HG03159 (cell line): ENCODE data around the gene PRDM16.

Experiments used
- ATAC-seq: cut with Tn5 transposase; IDR thresholded peaks from one replicate; pipeline ENCODE4 v1.9.1; 2021; ENCODE audit warnings: mild to moderate bottlenecking, moderate library complexity; ENCODE audit not compliant: unreplicated experiment

The PRDM16 gene

GRCh38 chr1:3068564-3069431 lies at the start of gene PRDM16:
Gene PRDM16 (plus strand): TSS chr1:3069203. CDS start chr1:3069260, 57 bp downstream.
- no peak for ATAC-seq

- ATAC-seq: no peak
Observed at GRCh38 chr1:3019516-3020051, 49.4 kb upstream of the PRDM16 start.

GRCh38 chr1:3020263-3020909 lies 48.6 kb upstream of the PRDM16 start:
- ATAC-seq: no peak

- ATAC-seq: no peak
Observed at GRCh38 chr1:3021233-3021671, 47.8 kb upstream of the PRDM16 start, which contains the start of gene ACTRT2. Gene ACTRT2 (plus strand): TSS chr1:3021467. CDS start chr1:3021687, 220 bp downstream.

GRCh38 chr1:3021801-3022401 lies 47.1 kb upstream of the PRDM16 start:
- no peak for ATAC-seq

GRCh38 chr1:3022511-3022973 lies 46.5 kb upstream of the PRDM16 start:
- ATAC-seq: no peak

- no peak for ATAC-seq
Observed at GRCh38 chr1:3022976-3023375, 46.0 kb upstream of the PRDM16 start.

- ATAC-seq: no peak
Observed at GRCh38 chr1:3024019-3024418, 45.0 kb upstream of the PRDM16 start.

- no peak for ATAC-seq
Observed at GRCh38 chr1:3024588-3024987, 44.4 kb upstream of the PRDM16 start.

GRCh38 chr1:3026124-3026523 lies 42.9 kb upstream of the PRDM16 start:
- no peak for ATAC-seq

GRCh38 chr1:3026581-3027391 lies 42.2 kb upstream of the PRDM16 start:
- no peak for ATAC-seq

GRCh38 chr1:3027611-3028371 lies 41.2 kb upstream of the PRDM16 start:
- ATAC-seq: no peak

- ATAC-seq: no peak
Observed at GRCh38 chr1:3028531-3029282, 40.3 kb upstream of the PRDM16 start.

GRCh38 chr1:3029481-3029961 lies 39.5 kb upstream of the PRDM16 start:
- no peak for ATAC-seq

GRCh38 chr1:3029991-3030662 lies 38.9 kb upstream of the PRDM16 start:
- ATAC-seq: no peak

GRCh38 chr1:3030663-3031381 lies 38.2 kb upstream of the PRDM16 start:
- no peak for ATAC-seq

- ATAC-seq: no peak
Observed at GRCh38 chr1:3031401-3032221, 37.4 kb upstream of the PRDM16 start.
